Psoas muscle (tissue), 8 donors: ENCODE measurements around the gene ATG7. TPM values are rescaled to one million over a fixed set of nuclear protein-coding genes. Genes with fewer than 3 reads are reported as not detected.
A peak's percentile ranks its signal among the peaks of the same experiment; 100 is the strongest.

Experiments used
- ATAC-seq, 4 donors: fragments of 200-7000 bp; cut with Tn5 transposase; one replicate each; pipeline ENCODE4 v1.9.1; 2020; ENCODE audit warnings: moderate library complexity in 3 of 4, mild to moderate bottlenecking in 2 of 4
- DNase-seq, 2 donors: peaks; one replicate each; pipeline ENCODE4 v3.0.0-alpha.2; 2020
- H3K27ac ChIP-seq: fragments of 200-600 bp; one replicate; pipeline ENCODE4 v1.8.0; 2022
- H3K27me3 ChIP-seq, 3 donors: fragments of 200-600 bp in 1 of 3; one replicate each; pipeline versions ENCODE4 v1.6.1 to v1.8.0; 2013 to 2022; ENCODE audit warnings: low read length in 2 of 3, mild to moderate bottlenecking in 2 of 3, moderate library complexity in 1 of 3; ENCODE audit not compliant: insufficient read depth in 3 of 3
- H3K36me3 ChIP-seq, 2 donors: fragments of 200-600 bp in 1 of 2; one replicate each; pipeline versions ENCODE4 v1.6.1 to v1.8.0; 2013 to 2022; ENCODE audit warnings: low read depth in 1 of 2, mild to moderate bottlenecking in 1 of 2, moderate library complexity in 1 of 2; ENCODE audit not compliant: insufficient read depth in 1 of 2
- H3K4me1 ChIP-seq: fragments of 200-600 bp; one replicate; pipeline ENCODE4 v1.8.0; 2022
- H3K4me3 ChIP-seq: fragments of 200-600 bp; one replicate; pipeline ENCODE4 v1.8.0; 2022; ENCODE audit warnings: mild to moderate bottlenecking
- H3K9me3 ChIP-seq: fragments of 200-600 bp; one replicate; pipeline ENCODE4 v1.8.0; 2022
- WGBS, 3 donors: extraction: QIAGEN DNeasy Blood & Tissue Kit; methylation state at CpG; one replicate each; pipeline versions ENCODE4 v1.1.6 to v1.1.7; 2013; 5-methylcytosine and 5-hydroxymethylcytosine counted together
- intact Hi-C, 2 donors: fragments of 100-400 bp; cut with DNase I; formaldehyde crosslinking; loops; one replicate each; pipeline versions ENCODE4 v1.11.0 to v1.14.2; 2022
- polyA plus RNA-seq, 3 donors: library from polyadenylated mRNA; stranded (reverse); fragments of 200-250 nt; gene quantifications; one replicate each; pipeline ENCODE4 v1.2.3, GENCODE V29; 2013
- total RNA-seq, 4 donors: library from RNA; stranded (reverse); fragmentation: NEBNext Ultra II Directional in 2 of 4; extraction: Animal tissue kit (Norgen Biotek cat#: 25700) in 2 of 4; gene quantifications; one replicate each; pipeline versions ENCODE4 v1.2.1 to v1.2.4, GENCODE V29; 2021 to 2023
- TF ChIP-seq, protein P1 (sequence below): fragments of 200-600 bp; IDR thresholded peaks from one replicate; pipeline ENCODE4 v1.8.0; 2022; ENCODE audit warnings: antibody characterized with exemption
- donor health status: healthy with polysubstance abuse.
- donor health status: DM: no; HTN: no; CAD: no; lungs with moderate emphysema.
- donor health status: Bipolar disorder and iron deficiency.
- donor health status: healthy.
- donor health status: DM: yes; HTN: yes; CAD: no.
- donor health status: DM: no; HTN: no; CAD: no.
- donor health status: DM: no; HTN: no; CAD: no.
- donor health status: DM: yes; HTN: yes; CAD: no.

ATG7 gene
- total and polyA plus RNA-seq, 7 donors, result 5.9 to 15.0 (median 13.5) TPM

DNA sequence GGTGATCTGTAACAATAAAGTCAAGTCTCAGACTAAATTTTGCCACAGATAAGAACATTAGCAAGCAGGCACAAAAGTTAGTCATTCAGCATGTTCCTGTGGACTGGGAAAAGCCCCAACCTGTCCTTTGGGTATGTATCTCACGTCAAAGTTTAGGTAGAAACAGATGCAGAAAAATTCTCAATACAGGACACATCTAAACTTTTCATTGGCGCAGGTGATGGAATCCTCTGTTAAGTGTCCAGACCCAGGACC, 120.6 kb downstream of the ATG7 start:
- ATAC-seq (no peak), DNase-seq (no peak)
- intact Hi-C loops, result no loop called here
- no peaks in the 10 kb centered on the region for H3K27me3 ChIP-seq
- H3K36me3 ChIP-seq, result no peaks in the 10 kb centered on the region
- H3K9me3 ChIP-seq, result no peaks in the 10 kb centered on the region
- H3K27ac ChIP-seq, result no peak overlapping the region
- no peak overlapping the region for H3K4me3 ChIP-seq
- 96 to 98% (median 98%) methylated on average over 2 of the region's 2 CpGs for WGBS, 3 donors
- peaks cover 31% of the 10 kb centered on the region for H3K4me1 ChIP-seq
- TF ChIP-seq, protein P1, sequence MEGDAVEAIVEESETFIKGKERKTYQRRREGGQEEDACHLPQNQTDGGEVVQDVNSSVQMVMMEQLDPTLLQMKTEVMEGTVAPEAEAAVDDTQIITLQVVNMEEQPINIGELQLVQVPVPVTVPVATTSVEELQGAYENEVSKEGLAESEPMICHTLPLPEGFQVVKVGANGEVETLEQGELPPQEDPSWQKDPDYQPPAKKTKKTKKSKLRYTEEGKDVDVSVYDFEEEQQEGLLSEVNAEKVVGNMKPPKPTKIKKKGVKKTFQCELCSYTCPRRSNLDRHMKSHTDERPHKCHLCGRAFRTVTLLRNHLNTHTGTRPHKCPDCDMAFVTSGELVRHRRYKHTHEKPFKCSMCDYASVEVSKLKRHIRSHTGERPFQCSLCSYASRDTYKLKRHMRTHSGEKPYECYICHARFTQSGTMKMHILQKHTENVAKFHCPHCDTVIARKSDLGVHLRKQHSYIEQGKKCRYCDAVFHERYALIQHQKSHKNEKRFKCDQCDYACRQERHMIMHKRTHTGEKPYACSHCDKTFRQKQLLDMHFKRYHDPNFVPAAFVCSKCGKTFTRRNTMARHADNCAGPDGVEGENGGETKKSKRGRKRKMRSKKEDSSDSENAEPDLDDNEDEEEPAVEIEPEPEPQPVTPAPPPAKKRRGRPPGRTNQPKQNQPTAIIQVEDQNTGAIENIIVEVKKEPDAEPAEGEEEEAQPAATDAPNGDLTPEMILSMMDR, result no peak

DNA sequence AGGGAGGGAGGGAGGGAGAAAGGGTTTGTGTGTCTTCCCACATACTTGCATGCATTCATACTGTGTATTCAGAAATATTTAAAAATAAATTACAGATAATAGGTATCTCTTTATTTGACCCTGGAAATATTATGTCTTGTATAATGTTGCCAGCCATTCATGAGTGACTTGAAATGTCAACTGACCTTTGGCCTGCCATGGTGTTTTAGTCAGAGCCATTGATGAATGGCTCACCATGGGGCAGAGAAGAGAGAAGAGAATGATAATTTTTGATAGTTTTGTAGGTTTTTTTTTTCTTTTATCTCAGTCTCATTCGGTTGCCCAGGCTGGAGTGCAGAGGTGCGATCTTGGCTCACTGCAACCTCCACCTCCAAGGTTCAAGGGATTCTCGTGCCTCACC, 121.2 kb downstream of the ATG7 start:
- WGBS, 3 donors, result 96 to 100% (median 97%) methylated on average over 3 of the region's 3 CpGs
- ATAC-seq, result no peak
- intact Hi-C loops, result no loop called here
- H3K27ac ChIP-seq, result no peak overlapping the region
- TF ChIP-seq, protein P1, result no peak
- H3K27me3 ChIP-seq, result no peaks in the 10 kb centered on the region
- H3K4me3 ChIP-seq, result no peak overlapping the region
- no peak for DNase-seq
- H3K4me1 ChIP-seq, result peaks cover 31% of the 10 kb centered on the region
- H3K36me3 ChIP-seq, result no peaks in the 10 kb centered on the region
- no peaks in the 10 kb centered on the region for H3K9me3 ChIP-seq

DNA sequence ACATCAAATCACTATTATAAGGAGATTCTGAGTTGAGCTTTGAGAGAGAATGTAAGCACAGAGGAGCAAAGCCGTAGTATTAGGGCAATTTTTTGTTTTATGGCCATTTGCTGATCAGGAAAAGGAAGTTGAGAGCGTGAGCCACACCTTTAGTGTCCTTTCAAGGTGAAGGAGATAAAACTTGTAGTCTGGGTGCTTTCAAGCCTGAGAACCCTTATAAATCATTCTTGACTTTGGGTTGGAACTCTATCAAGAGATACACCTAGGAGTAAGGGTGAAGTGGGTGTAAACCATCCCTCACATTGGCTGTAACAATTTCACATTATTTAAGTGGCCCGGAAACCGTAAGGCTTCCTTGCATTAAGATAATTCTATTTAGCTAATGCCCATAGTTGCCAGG, 122.2 kb downstream of the ATG7 start:
- Histone ChIP-seq H3K27ac (no peak overlapping the region), H3K36me3 (no peaks in the 10 kb centered on the region), H3K9me3 (no peaks in the 10 kb centered on the region), H3K4me1 (peaks cover 31% of the 10 kb centered on the region), H3K27me3 (no peaks in the 10 kb centered on the region), H3K4me3 (no peak overlapping the region)
- intact Hi-C loops, result no loop called here
- WGBS, 3 donors, result 94 to 99% (median 97%) methylated on average over 4 of the region's 4 CpGs
- DNase-seq (no peak), ATAC-seq (no peak)
- TF ChIP-seq, protein P1, result no peak

DNA sequence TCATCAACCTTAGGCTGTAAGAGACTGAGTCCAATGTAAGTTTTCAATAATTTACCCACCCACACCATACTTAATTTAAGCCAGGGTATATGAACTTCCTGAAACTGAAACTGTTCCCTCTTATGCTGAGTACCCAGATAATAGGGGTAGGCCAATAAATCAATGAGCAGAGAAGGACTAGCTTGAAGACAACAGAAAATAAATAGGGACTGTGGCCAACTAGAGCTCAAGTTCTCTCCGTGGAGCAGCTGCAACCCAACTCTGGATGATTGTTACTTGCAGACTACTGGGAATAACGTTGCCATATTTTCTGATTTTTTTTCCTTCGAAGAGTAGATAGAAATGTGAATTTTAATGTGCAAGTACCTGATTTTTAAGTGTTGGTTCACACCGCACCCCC, 128.0 kb downstream of the ATG7 start:
- intact Hi-C loops, result no loop called here
- peak in 1 of 4 donors; percentile 53 for ATAC-seq

GRCh38 chr3:11401434-11401833, 129.2 kb downstream of the ATG7 start:
- 89 to 95% (median 92%) methylated on average over 1 of the region's 1 CpG for WGBS, 3 donors
- H3K4me1 ChIP-seq, result no peaks in the 10 kb centered on the region

More for the DNA sequence above, 128.0 kb downstream of the ATG7 start:
- Histone ChIP-seq H3K27me3 (no peaks in the 10 kb centered on the region), H3K4me1 (no peaks in the 10 kb centered on the region), H3K36me3 (no peaks in the 10 kb centered on the region), H3K4me3 (no peak overlapping the region), H3K27ac (no peak overlapping the region), H3K9me3 (no peaks in the 10 kb centered on the region)
- 35 to 48% (median 41%) methylated on average over 4 of the region's 4 CpGs for WGBS, 3 donors
- TF ChIP-seq, protein P1, result no peak
- DNase-seq, result no peak

More at GRCh38 chr3:11401434-11401833, 129.2 kb downstream of the ATG7 start:
- TF ChIP-seq, protein P1, result no peak
- Histone ChIP-seq H3K4me3 (no peak overlapping the region), H3K9me3 (no peaks in the 10 kb centered on the region), H3K27me3 (no peaks in the 10 kb centered on the region), H3K27ac (no peak overlapping the region), H3K36me3 (no peaks in the 10 kb centered on the region)
- DNase-seq (no peak), ATAC-seq (no peak)
- intact Hi-C loops, result no loop called here
